WTC11 (cell line): ENCODE measurements around the gene KCTD20. TPM values are rescaled to one million over a fixed set of nuclear protein-coding genes. Genes with fewer than 3 reads are reported as not detected.
"Not testable (repeated sequence)": the region's sequence is repeated elsewhere in the genome, so short reads cannot be mapped to it uniquely, and the experiment has no call there.

ENCODE experiments used
- ATAC-seq: fragments of 200-7000 bp; cut with Tn5 transposase; 2 replicates; pipeline ENCODE4 v1.10.0; 2021; ENCODE audit warnings: mild to moderate bottlenecking, moderate library complexity
- CTCF ChIA-PET: fragments of 300-600 bp; sonication (Branson Sonifier 250); formaldehyde crosslinking; loops from one replicate; lab custom pipeline; 2021; ENCODE audit warnings: antibody characterized with exemption; lab: Charles Lee
- POLR2A ChIA-PET: fragments of 350-600 bp; sonication (Branson Sonifier 250); formaldehyde crosslinking; loops from one replicate; lab custom pipeline; 2021; ENCODE audit warnings: antibody characterized with exemption; lab: Charles Lee
- DNase-seq: peaks from one replicate; pipeline ENCODE4 v3.0.0; 2021; ENCODE audit warnings: low spot score
- H3K27ac Mint-ChIP-seq: 2 replicates; pipeline ENCODE4 v1.8.0; 2021; ENCODE audit warnings: mixed read lengths
- H3K27me3 Mint-ChIP-seq: 2 replicates; pipeline ENCODE4 v1.8.0; 2021; ENCODE audit warnings: low read depth, mild to moderate bottlenecking, moderate library complexity, mixed read lengths
- H3K36me3 Mint-ChIP-seq: 2 replicates; pipeline ENCODE4 v1.8.0; 2021; ENCODE audit warnings: mixed read lengths
- H3K4me1 Mint-ChIP-seq: 2 replicates; pipeline ENCODE4 v1.8.0; 2022; ENCODE audit warnings: mixed read lengths
- H3K4me3 Mint-ChIP-seq: 2 replicates; pipeline ENCODE4 v1.8.0; 2021; ENCODE audit warnings: mild to moderate bottlenecking, moderate library complexity, mixed read lengths
- H3K9me3 Mint-ChIP-seq: 2 replicates; pipeline ENCODE4 v1.8.0; 2021; ENCODE audit warnings: mixed read lengths
- ATF1 ChIP-seq: sonication (generic); formaldehyde crosslinking; IDR thresholded peaks from 2 replicates; pipeline ENCODE4 v1.8.1; 2023; ENCODE audit warnings: mild to moderate bottlenecking, moderate library complexity, missing genetic modification reagents
- CREM ChIP-seq: sonication (generic); formaldehyde crosslinking; IDR thresholded peaks from 2 replicates; pipeline ENCODE4 v1.8.1; 2022; ENCODE audit warnings: mild to moderate bottlenecking, missing genetic modification reagents, moderate library complexity
- EMX1 ChIP-seq: fragments of 250-450 bp; sonication (Bioruptor Pico); IDR thresholded peaks from 2 replicates; pipeline ENCODE4 v1.8.0; 2021; ENCODE audit warnings: mild to moderate bottlenecking
- ETV6 ChIP-seq: sonication (generic); formaldehyde crosslinking; IDR thresholded peaks from 2 replicates; pipeline ENCODE4 v1.8.1; 2022; ENCODE audit warnings: mild to moderate bottlenecking, missing genetic modification reagents
- FOXK1 ChIP-seq: sonication (generic); formaldehyde crosslinking; IDR thresholded peaks from 2 replicates; pipeline ENCODE4 v1.8.0; 2022; ENCODE audit warnings: mild to moderate bottlenecking, moderate library complexity, missing genetic modification reagents
- GABPB1 ChIP-seq: sonication (generic); formaldehyde crosslinking; IDR thresholded peaks from 2 replicates; pipeline ENCODE4 v1.8.1; 2023; ENCODE audit warnings: mild to moderate bottlenecking, missing genetic modification reagents
- GRHL2 ChIP-seq: fragments of 250-450 bp; sonication (Bioruptor Pico); IDR thresholded peaks from 2 replicates; pipeline ENCODE4 v1.8.0; 2022; ENCODE audit warnings: mild to moderate bottlenecking, moderate library complexity; ENCODE audit not compliant: insufficient replicate concordance, severe bottlenecking
- JAZF1 ChIP-seq: fragments of 250-450 bp; sonication (Bioruptor Pico); IDR thresholded peaks from 2 replicates; pipeline ENCODE4 v1.9.0; 2021; ENCODE audit warnings: moderate library complexity, mild to moderate bottlenecking, inconsistent platforms
- KAT7 ChIP-seq: sonication (generic); formaldehyde crosslinking; IDR thresholded peaks from 2 replicates; pipeline ENCODE4 v1.8.1; 2023; ENCODE audit warnings: missing genetic modification reagents, mild to moderate bottlenecking, borderline replicate concordance
- NFATC4 ChIP-seq: fragments of 250-450 bp; sonication (Bioruptor Pico); IDR thresholded peaks from 2 replicates; pipeline ENCODE4 v1.9.0; 2021; ENCODE audit warnings: mild to moderate bottlenecking
- NFYB ChIP-seq: sonication (generic); formaldehyde crosslinking; conservative IDR thresholded peaks from 2 replicates; pipeline ENCODE4 v1.8.0; 2022; ENCODE audit warnings: low read depth, missing genetic modification reagents
- NR1H2 ChIP-seq: sonication (generic); formaldehyde crosslinking; IDR thresholded peaks from 2 replicates; pipeline ENCODE4 v1.9.0; 2021; ENCODE audit warnings: mild to moderate bottlenecking, moderate library complexity, missing genetic modification reagents
- RELA ChIP-seq: sonication (generic); formaldehyde crosslinking; IDR thresholded peaks from 2 replicates; pipeline ENCODE4 v1.8.1; 2022; ENCODE audit warnings: missing genetic modification reagents, mild to moderate bottlenecking, borderline replicate concordance
- TEAD4 ChIP-seq: sonication (generic); formaldehyde crosslinking; IDR thresholded peaks from 2 replicates; pipeline ENCODE4 v1.8.0; 2022; ENCODE audit warnings: mild to moderate bottlenecking, missing genetic modification reagents
- ZNF121 ChIP-seq: sonication (generic); formaldehyde crosslinking; IDR thresholded peaks from 2 replicates; pipeline ENCODE4 v1.8.0; 2023; ENCODE audit warnings: missing genetic modification reagents
- ZNF138 ChIP-seq: sonication (generic); formaldehyde crosslinking; conservative IDR thresholded peaks from 2 replicates; pipeline ENCODE4 v1.8.1; 2022; ENCODE audit warnings: mild to moderate bottlenecking, moderate library complexity, missing genetic modification reagents
- ZNF263 ChIP-seq: sonication (generic); formaldehyde crosslinking; IDR thresholded peaks from 2 replicates; pipeline ENCODE4 v1.8.1; 2022; ENCODE audit warnings: low read depth, mild to moderate bottlenecking, moderate library complexity, missing genetic modification reagents
- ZNF317 ChIP-seq: sonication (generic); formaldehyde crosslinking; IDR thresholded peaks from 2 replicates; pipeline ENCODE4 v1.8.1; 2023; ENCODE audit warnings: low read depth, mild to moderate bottlenecking, moderate library complexity, missing genetic modification reagents, borderline replicate concordance
- ZNF423 ChIP-seq: fragments of 250-450 bp; sonication (Bioruptor Pico); IDR thresholded peaks from 2 replicates; pipeline ENCODE4 v2.1.2; 2022; ENCODE audit warnings: mild to moderate bottlenecking, moderate library complexity
- ZNF671 ChIP-seq: fragments of 250-450 bp; sonication (Bioruptor Pico); IDR thresholded peaks from 2 replicates; pipeline ENCODE4 v1.8.0; 2021; ENCODE audit warnings: mild to moderate bottlenecking
- total RNA-seq: library from RNA; stranded (reverse); gene quantifications from 3 replicates; pipeline ENCODE4 v1.2.3, GENCODE V29; 2021
- TF ChIP-seq, protein P1 (sequence below): sonication (generic); formaldehyde crosslinking; IDR thresholded peaks from 2 replicates; pipeline ENCODE4 v1.8.1; 2023; ENCODE audit warnings: mild to moderate bottlenecking, missing genetic modification reagents, borderline replicate concordance
- TF ChIP-seq, protein P2 (sequence below): sonication (generic); formaldehyde crosslinking; IDR thresholded peaks from 2 replicates; pipeline ENCODE4 v1.8.1; 2022; ENCODE audit warnings: missing genetic modification reagents, borderline replicate concordance
- TF ChIP-seq, protein P3 (sequence below): sonication (generic); formaldehyde crosslinking; IDR thresholded peaks from 2 replicates; pipeline ENCODE4 v1.8.0; 2022; ENCODE audit warnings: mild to moderate bottlenecking, missing genetic modification reagents

KCTD20 gene
- total RNA-seq, 1 experiment from 2014 or later: 26.7 TPM

DNA sequence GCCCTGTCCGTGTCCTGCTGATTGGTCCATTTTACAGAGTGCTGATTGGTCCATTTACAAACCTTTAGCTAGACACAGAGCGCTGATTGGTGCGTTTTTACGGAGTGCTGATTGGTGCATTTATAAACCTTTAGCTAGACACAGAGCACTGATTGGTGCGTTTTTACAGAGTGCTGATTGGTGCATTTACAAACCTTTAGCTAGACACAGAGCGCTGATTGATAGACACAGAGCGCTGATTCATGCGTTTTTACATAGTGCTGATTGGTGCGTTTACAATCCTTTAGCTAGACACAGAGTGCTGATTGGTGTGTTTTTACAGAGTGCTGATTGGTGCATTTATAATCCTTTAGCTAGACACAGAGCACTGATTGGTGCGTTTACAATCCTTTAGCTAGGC lies 6.4 kb downstream of the KCTD20 start:
- H3K4me3 Mint-ChIP-seq, ATAC-seq, H3K27ac Mint-ChIP-seq, H3K27me3 Mint-ChIP-seq, POLR2A ChIA-PET, DNase-seq: not testable (repeated sequence)
- CTCF ChIA-PET: interaction anchor here (1.6 kb wide), 1 partner anchor 21 kb away, joined by 5 read pairs; no protein-coding TSS in a partner anchor
- peaks cover 10% of the 10 kb centered on the region for H3K4me1 Mint-ChIP-seq
- H3K36me3 Mint-ChIP-seq: peaks cover 22% of the 10 kb centered on the region
- TF ChIP-seq NFYB (CRISPR knock-in tag): peak; percentile 44
- H3K9me3 Mint-ChIP-seq: peaks cover 12% of the 10 kb centered on the region

GRCh38 chr6:36452897-36453296 lies 10.1 kb downstream of the KCTD20 start:
- POLR2A ChIA-PET: interaction anchor here (0.6 kb wide), 1 partner anchor 24 kb away, joined by 3 read pairs; no protein-coding TSS in a partner anchor
- peaks cover 12% of the 10 kb centered on the region for H3K9me3 Mint-ChIP-seq
- peaks cover 22% of the 10 kb centered on the region for H3K36me3 Mint-ChIP-seq
- H3K27ac Mint-ChIP-seq, H3K27me3 Mint-ChIP-seq, DNase-seq, ATAC-seq, H3K4me3 Mint-ChIP-seq, H3K4me1 Mint-ChIP-seq: not testable (repeated sequence)
- peak; percentile 57; the same call in 1 of the 2 replicates for TF ChIP-seq ZNF121 (CRISPR knock-in tag)
- CTCF ChIA-PET: interaction anchor here (0.8 kb wide), 1 partner anchor 24 kb away, joined by 3 read pairs; no protein-coding TSS in a partner anchor

DNA sequence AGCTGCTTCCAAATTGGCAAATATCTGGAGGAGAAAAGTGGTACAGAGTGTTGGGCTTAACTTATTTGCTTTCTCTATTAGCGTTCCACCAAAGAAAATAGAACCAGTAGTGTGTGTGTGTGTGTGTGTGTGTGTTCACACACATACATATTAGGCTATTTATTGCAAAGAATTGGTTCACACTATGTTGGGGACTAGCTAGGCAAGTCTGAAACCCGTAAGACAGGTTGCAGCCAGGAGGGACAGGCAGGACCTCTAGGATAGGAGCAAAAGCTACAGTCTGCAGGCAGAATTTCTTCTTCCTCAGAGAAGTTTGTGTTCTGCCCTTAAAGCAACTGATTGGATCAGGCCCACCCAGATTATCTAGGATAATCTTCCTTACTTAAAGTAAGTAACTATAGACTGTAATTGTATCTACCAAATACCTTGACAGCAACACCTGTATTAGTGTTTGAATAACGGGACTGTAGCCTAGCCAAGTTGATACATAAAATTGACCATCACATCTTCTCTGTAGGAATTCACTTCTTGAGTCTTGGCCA lies 12.8 kb downstream of the KCTD20 start:
- no peak for TF ChIP-seq TEAD4 (CRISPR knock-in tag)
- no peak for TF ChIP-seq ZNF423
- no peak for TF ChIP-seq ATF1 (CRISPR knock-in tag)
- TF ChIP-seq RELA (CRISPR knock-in tag): no peak
- TF ChIP-seq, protein P1, sequence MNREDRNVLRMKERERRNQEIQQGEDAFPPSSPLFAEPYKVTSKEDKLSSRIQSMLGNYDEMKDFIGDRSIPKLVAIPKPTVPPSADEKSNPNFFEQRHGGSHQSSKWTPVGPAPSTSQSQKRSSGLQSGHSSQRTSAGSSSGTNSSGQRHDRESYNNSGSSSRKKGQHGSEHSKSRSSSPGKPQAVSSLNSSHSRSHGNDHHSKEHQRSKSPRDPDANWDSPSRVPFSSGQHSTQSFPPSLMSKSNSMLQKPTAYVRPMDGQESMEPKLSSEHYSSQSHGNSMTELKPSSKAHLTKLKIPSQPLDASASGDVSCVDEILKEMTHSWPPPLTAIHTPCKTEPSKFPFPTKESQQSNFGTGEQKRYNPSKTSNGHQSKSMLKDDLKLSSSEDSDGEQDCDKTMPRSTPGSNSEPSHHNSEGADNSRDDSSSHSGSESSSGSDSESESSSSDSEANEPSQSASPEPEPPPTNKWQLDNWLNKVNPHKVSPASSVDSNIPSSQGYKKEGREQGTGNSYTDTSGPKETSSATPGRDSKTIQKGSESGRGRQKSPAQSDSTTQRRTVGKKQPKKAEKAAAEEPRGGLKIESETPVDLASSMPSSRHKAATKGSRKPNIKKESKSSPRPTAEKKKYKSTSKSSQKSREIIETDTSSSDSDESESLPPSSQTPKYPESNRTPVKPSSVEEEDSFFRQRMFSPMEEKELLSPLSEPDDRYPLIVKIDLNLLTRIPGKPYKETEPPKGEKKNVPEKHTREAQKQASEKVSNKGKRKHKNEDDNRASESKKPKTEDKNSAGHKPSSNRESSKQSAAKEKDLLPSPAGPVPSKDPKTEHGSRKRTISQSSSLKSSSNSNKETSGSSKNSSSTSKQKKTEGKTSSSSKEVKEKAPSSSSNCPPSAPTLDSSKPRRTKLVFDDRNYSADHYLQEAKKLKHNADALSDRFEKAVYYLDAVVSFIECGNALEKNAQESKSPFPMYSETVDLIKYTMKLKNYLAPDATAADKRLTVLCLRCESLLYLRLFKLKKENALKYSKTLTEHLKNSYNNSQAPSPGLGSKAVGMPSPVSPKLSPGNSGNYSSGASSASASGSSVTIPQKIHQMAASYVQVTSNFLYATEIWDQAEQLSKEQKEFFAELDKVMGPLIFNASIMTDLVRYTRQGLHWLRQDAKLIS (CRISPR knock-in tag): no peak
- TF ChIP-seq GABPB1 (CRISPR knock-in tag): no peak
- no peak for TF ChIP-seq ETV6 (CRISPR knock-in tag)
- ChIA-PET CTCF (interaction anchor here (1.4 to 1.6 kb wide), 2 partner anchors 25 to 32 kb away, joined by 3 to 4 read pairs; no protein-coding TSS in a partner anchor), POLR2A (no interaction called here)
- Mint-ChIP-seq H3K4me1 (no peaks in the 10 kb centered on the region), H3K27ac (0 out of 2 replicates have a peak overlapping the region, but pooled peaks have one; percentile 23), H3K27me3 (no peaks in the 10 kb centered on the region), H3K36me3 (peaks cover 4% of the 10 kb centered on the region; the same call in 1 of the 2 replicates), H3K4me3 (no peak overlapping the region), H3K9me3 (no peaks in the 10 kb centered on the region)
- ATAC-seq (no peak), DNase-seq (no peak)

DNA sequence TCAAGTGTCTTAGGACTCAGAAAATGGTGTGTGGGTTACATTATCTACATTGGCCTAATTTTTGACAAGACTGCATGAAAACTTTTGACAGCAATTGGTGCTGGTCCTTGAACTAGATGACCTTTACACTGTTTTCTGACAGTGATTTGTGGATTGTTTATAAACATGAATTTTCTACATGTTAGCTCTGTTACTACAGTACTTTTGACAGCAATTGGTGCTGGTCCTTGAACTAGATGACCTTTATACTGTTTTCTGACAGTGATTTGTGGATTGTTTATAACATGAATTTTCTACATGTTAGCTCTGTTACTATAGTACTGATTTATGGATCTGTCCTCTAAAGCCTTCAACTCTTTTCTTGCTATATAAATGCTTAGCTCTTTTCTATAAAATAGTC lies 16.7 kb downstream of the KCTD20 start:
- TF ChIP-seq ZNF263 (CRISPR knock-in tag): no peak
- no peak for TF ChIP-seq NR1H2
- no peak for TF ChIP-seq KAT7 (CRISPR knock-in tag)
- TF ChIP-seq RELA (CRISPR knock-in tag): no peak
- no peak for TF ChIP-seq EMX1 (CRISPR knock-in tag)
- TF ChIP-seq ZNF671 (CRISPR knock-in tag): no peak
- TF ChIP-seq ZNF138 (CRISPR knock-in tag): no peak
- no peak for TF ChIP-seq ZNF317
- TF ChIP-seq, protein P2, sequence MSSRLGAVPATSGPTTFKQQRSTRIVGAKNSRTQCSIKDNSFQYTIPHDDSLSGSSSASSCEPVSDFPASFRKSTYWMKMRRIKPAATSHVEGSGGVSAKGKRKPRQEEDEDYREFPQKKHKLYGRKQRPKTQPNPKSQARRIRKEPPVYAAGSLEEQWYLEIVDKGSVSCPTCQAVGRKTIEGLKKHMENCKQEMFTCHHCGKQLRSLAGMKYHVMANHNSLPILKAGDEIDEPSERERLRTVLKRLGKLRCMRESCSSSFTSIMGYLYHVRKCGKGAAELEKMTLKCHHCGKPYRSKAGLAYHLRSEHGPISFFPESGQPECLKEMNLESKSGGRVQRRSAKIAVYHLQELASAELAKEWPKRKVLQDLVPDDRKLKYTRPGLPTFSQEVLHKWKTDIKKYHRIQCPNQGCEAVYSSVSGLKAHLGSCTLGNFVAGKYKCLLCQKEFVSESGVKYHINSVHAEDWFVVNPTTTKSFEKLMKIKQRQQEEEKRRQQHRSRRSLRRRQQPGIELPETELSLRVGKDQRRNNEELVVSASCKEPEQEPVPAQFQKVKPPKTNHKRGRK (CRISPR knock-in tag): no peak
- no peak for TF ChIP-seq CREM (CRISPR knock-in tag)
- TF ChIP-seq JAZF1: no peak
- TF ChIP-seq, protein P3, sequence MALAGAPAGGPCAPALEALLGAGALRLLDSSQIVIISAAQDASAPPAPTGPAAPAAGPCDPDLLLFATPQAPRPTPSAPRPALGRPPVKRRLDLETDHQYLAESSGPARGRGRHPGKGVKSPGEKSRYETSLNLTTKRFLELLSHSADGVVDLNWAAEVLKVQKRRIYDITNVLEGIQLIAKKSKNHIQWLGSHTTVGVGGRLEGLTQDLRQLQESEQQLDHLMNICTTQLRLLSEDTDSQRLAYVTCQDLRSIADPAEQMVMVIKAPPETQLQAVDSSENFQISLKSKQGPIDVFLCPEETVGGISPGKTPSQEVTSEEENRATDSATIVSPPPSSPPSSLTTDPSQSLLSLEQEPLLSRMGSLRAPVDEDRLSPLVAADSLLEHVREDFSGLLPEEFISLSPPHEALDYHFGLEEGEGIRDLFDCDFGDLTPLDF (CRISPR knock-in tag): no peak
- no peak for TF ChIP-seq GRHL2
- no peak for TF ChIP-seq ATF1 (CRISPR knock-in tag)
- TF ChIP-seq NFATC4: no peak
- no peak for TF ChIP-seq FOXK1 (CRISPR knock-in tag)
- POLR2A ChIA-PET: no interaction called here
- CTCF ChIA-PET: interaction anchor here (0.6 kb wide), 1 partner anchor 45 kb away, joined by 3 read pairs; no protein-coding TSS in a partner anchor

More for the DNA sequence above, 16.7 kb downstream of the KCTD20 start:
- Mint-ChIP-seq H3K27me3 (no peaks in the 10 kb centered on the region), H3K4me3 (no peak overlapping the region), H3K9me3 (no peaks in the 10 kb centered on the region), H3K27ac (no peak overlapping the region), H3K4me1 (peaks cover 24% of the 10 kb centered on the region), H3K36me3 (no peaks in the 10 kb centered on the region)
- no peak for ATAC-seq
- no peak for DNase-seq
